Neural progenitor cell (in vitro differentiated cells): ENCODE results near the gene MTHFSD.

Source experiments
- CTCF ChIP-seq: fragments of 200-600 bp; sonication (generic); IDR thresholded peaks from 2 replicates; pipeline ENCODE4 v1.5.1; 2017; ENCODE audit warnings: antibody characterized with exemption, mild to moderate bottlenecking
- EZH2 ChIP-seq: fragments of 200-600 bp; sonication (generic); IDR thresholded peaks from 2 replicates; pipeline ENCODE4 v1.6.1; 2017; ENCODE audit warnings: antibody characterized with exemption, mild to moderate bottlenecking, moderate library complexity

- TF ChIP-seq CTCF: no peak
- no peak for TF ChIP-seq EZH2
Observed at GRCh38 chr16:86547286-86547685, 7.7 kb downstream of the MTHFSD start.
